Endothelial cell of umbilical vein (primary cell): Measurements from ENCODE around the gene FCGR3A. TPM values are rescaled to one million over a fixed set of nuclear protein-coding genes. Genes with fewer than 3 reads are reported as not detected.
A peak's percentile ranks its signal among the peaks of the same experiment; 100 is the strongest.
"Not testable (repeated sequence)": the region's sequence is repeated elsewhere in the genome, so short reads cannot be mapped to it uniquely, and the experiment has no call there.

ENCODE experiments used
- BruUV-seq: library from RNA; stranded (reverse); fragments of 400-500 nt; replicated peaks from 2 replicates; lab custom pipeline; 2021; lab: Mats Ljungman, UMichigan
- CTCF ChIA-PET: fragments of 300-600, 350-600 bp; sonication (Branson Sonifier 250); formaldehyde crosslinking; loops from one replicate; lab custom pipeline; 2021; ENCODE audit warnings: antibody characterized with exemption, inconsistent platforms; lab: Charles Lee
- POLR2A ChIA-PET: fragments of 300-600, 350-600 bp; sonication (Branson Sonifier 250); formaldehyde crosslinking; loops from one replicate; lab custom pipeline; 2021; ENCODE audit warnings: antibody characterized with exemption, inconsistent platforms; lab: Charles Lee
- DNase-seq: peaks from one replicate; pipeline ENCODE4 v3.0.0-alpha.2; 2011; ENCODE audit warnings: low read depth, low spot score
- FAIRE-seq: peaks from 2 replicates; lab custom pipeline; 2011; peaks lifted over from hg19 to GRCh38; lab: Jason Lieb, UNC
- H2AFZ ChIP-seq: 2 replicates; pipeline ENCODE4 v1.6.0; 2012; ENCODE audit warnings: low read depth, low read length, control low read depth, inconsistent platforms
- H3K27ac ChIP-seq: 2 replicates; pipeline ENCODE4 v1.5.1; 2011; ENCODE audit warnings: low read depth, mild to moderate bottlenecking, control low read depth, low read length, moderate library complexity; ENCODE audit not compliant: insufficient read depth
- H3K27me3 ChIP-seq, 2 experiments: 2 replicates each; pipeline versions ENCODE4 v1.6.0 to v1.6.1; 2011; ENCODE audit warnings: low read length in 2 of 2, mixed read lengths in 1 of 2; ENCODE audit not compliant: control insufficient read depth in 2 of 2, insufficient read depth in 2 of 2
- H3K36me3 ChIP-seq, 2 experiments: 2 replicates in 1 of 2; 3 replicates in 1 of 2; pipeline ENCODE4 v1.5.1; 2011; ENCODE audit warnings: low read length in 2 of 2, mild to moderate bottlenecking in 1 of 2, moderate library complexity in 1 of 2; ENCODE audit not compliant: control insufficient read depth in 2 of 2, insufficient read depth in 2 of 2; ENCODE audit errors: extremely low read depth in 1 of 2
- H3K4me1 ChIP-seq: 3 replicates; pipeline ENCODE4 v1.5.1; 2011; ENCODE audit warnings: mild to moderate bottlenecking, low read length; ENCODE audit not compliant: control insufficient read depth, insufficient read depth; ENCODE audit errors: extremely low read depth
- H3K4me2 ChIP-seq: 2 replicates; pipeline ENCODE4 v1.6.1; 2011; ENCODE audit warnings: low read length, control low read depth, mixed read lengths; ENCODE audit not compliant: insufficient read depth
- H3K4me3 ChIP-seq, 3 experiments: fragments of 200-600 bp in 1 of 3; sonication (generic), shearing (Covaris generic) in 1 of 3; replicated peaks in 1 of 3; 2 replicates each; pipeline ENCODE4 v1.5.1; 2011 to 2016; ENCODE audit warnings: control low read depth in 3 of 3, low read length in 3 of 3, mild to moderate bottlenecking in 2 of 3, inconsistent platforms in 1 of 3, low read depth in 1 of 3, moderate library complexity in 1 of 3; ENCODE audit not compliant: insufficient read depth in 1 of 3
- H3K79me2 ChIP-seq: 2 replicates; pipeline ENCODE4 v1.6.0; 2012; ENCODE audit warnings: low read length, inconsistent platforms; ENCODE audit not compliant: control insufficient read depth, insufficient read depth
- H3K9ac ChIP-seq: replicated peaks from 2 replicates; pipeline ENCODE3; 2011; ENCODE audit warnings: low read length, control low read depth; ENCODE audit not compliant: insufficient read depth; ENCODE audit errors: extremely low read depth
- H3K9me1 ChIP-seq: replicated peaks from 3 replicates; pipeline ENCODE4 v1.6.0; 2011; ENCODE audit warnings: mild to moderate bottlenecking, low read length; ENCODE audit not compliant: control insufficient read depth, insufficient read depth; ENCODE audit errors: extremely low read depth
- H3K9me3 ChIP-seq: replicated peaks from 2 replicates; pipeline ENCODE4 v1.5.1; 2012; ENCODE audit warnings: low read length, inconsistent platforms; ENCODE audit not compliant: control insufficient read depth, insufficient read depth
- H4K20me1 ChIP-seq: replicated peaks from 2 replicates; pipeline ENCODE3; 2011; ENCODE audit warnings: mild to moderate bottlenecking, low read length; ENCODE audit not compliant: control insufficient read depth, insufficient read depth; ENCODE audit errors: extremely low read depth
- dilution Hi-C: fragments of 300-500 bp; cut with MboI; formaldehyde crosslinking; loops from one replicate; pipeline ENCODE4 v1.15.0; 2019; ENCODE audit warnings: low sequenced_read_pairs; ENCODE audit not compliant: extremely low pct_ligation_motif_present
- intact Hi-C: fragments of 100-400 bp; cut with micrococcal nuclease; formaldehyde crosslinking; loops from one replicate; pipeline ENCODE4 v1.10.0; 2022
- polyA plus RNA-seq, 4 experiments: library from polyadenylated mRNA; depleted of rRNA in 3 of 4; stranded (reverse) in 3 of 4; unstranded in 1 of 4; fragments of >200 nt; gene quantifications; 2 replicates each; pipeline versions ENCODE4 v1.2.1 to v1.2.3, GENCODE V29; 2011 to 2012; ENCODE audit warnings: missing spikeins in 1 of 4
- total RNA-seq: library from RNA; stranded (reverse); gene quantifications from 2 replicates; pipeline ENCODE4 v1.2.3, GENCODE V29; 2021

The FCGR3A gene
- total and polyA plus RNA-seq, 2 donors (not counting 3 experiments of a cell fraction or from before 2014, with no cell fraction given): not detected

GRCh38 chr1:161528550-161528949 is 21.1 kb downstream of the FCGR3A start:
- CTCF ChIA-PET, POLR2A ChIA-PET, BruUV-seq, FAIRE-seq, H3K27ac ChIP-seq, H3K79me2 ChIP-seq, H4K20me1 ChIP-seq, intact Hi-C loops, H3K27me3 ChIP-seq, H3K9ac ChIP-seq, H3K9me1 ChIP-seq, H3K4me2 ChIP-seq, H2AFZ ChIP-seq, DNase-seq, H3K36me3 ChIP-seq, dilution Hi-C loops, H3K4me3 ChIP-seq, H3K9me3 ChIP-seq: not testable (repeated sequence)
- H3K4me1 ChIP-seq: peaks cover 12% of the 10 kb centered on the region

- H3K27ac ChIP-seq, intact Hi-C loops, H3K4me2 ChIP-seq, DNase-seq, H3K9me3 ChIP-seq, H2AFZ ChIP-seq, FAIRE-seq, H3K27me3 ChIP-seq, dilution Hi-C loops, POLR2A ChIA-PET, H3K79me2 ChIP-seq, CTCF ChIA-PET, BruUV-seq, H4K20me1 ChIP-seq, H3K4me3 ChIP-seq, H3K36me3 ChIP-seq, H3K9me1 ChIP-seq, H3K4me1 ChIP-seq, H3K9ac ChIP-seq: not testable (repeated sequence)
Observed at GRCh38 chr1:161525918-161526317, 23.7 kb downstream of the FCGR3A start.

- H3K27me3 ChIP-seq, H4K20me1 ChIP-seq, H3K36me3 ChIP-seq, dilution Hi-C loops, H3K4me3 ChIP-seq, CTCF ChIA-PET, BruUV-seq, H3K79me2 ChIP-seq, H3K9me1 ChIP-seq, H3K4me1 ChIP-seq, H3K9me3 ChIP-seq, H3K27ac ChIP-seq, DNase-seq, POLR2A ChIA-PET, H3K9ac ChIP-seq, intact Hi-C loops, FAIRE-seq, H3K4me2 ChIP-seq: not testable (repeated sequence)
- peak overlapping the region; percentile 87 for H2AFZ ChIP-seq
Observed at GRCh38 chr1:161525321-161525720, 24.3 kb downstream of the FCGR3A start.

GRCh38 chr1:161524742-161525291 is 24.8 kb downstream of the FCGR3A start:
- DNase-seq, H3K79me2 ChIP-seq, dilution Hi-C loops, H3K9ac ChIP-seq, H4K20me1 ChIP-seq, H3K4me1 ChIP-seq, H3K27me3 ChIP-seq, H3K9me3 ChIP-seq, H3K9me1 ChIP-seq, BruUV-seq, CTCF ChIA-PET, H3K4me2 ChIP-seq, H3K27ac ChIP-seq, POLR2A ChIA-PET, H3K36me3 ChIP-seq: not testable (repeated sequence)
- intact Hi-C loops: loop anchor here (1.0 to 5.0 kb wide), 2 partner anchors 38 to 87 kb away; no protein-coding TSS in a partner anchor
- peak overlapping the region; percentile 87 for H2AFZ ChIP-seq
- peak overlapping the region in 1 of 3 experiments; percentile 32 for H3K4me3 ChIP-seq
- peak; percentile 78 for FAIRE-seq
